PC-9 (cell line): ENCODE measurements around the gene PDIA6. TPM values are rescaled to one million over a fixed set of nuclear protein-coding genes. Genes with fewer than 3 reads are reported as not detected.

ENCODE experiments used
- BruUV-seq: library from RNA; stranded (reverse); fragments of 400-500 nt; replicated peaks from 2 replicates; lab custom pipeline; 2021; lab: Mats Ljungman, UMichigan
- CTCF ChIA-PET: fragments of 300-600 bp; sonication (Branson Sonifier 250); formaldehyde crosslinking; loops from one replicate; lab custom pipeline; 2022; ENCODE audit warnings: antibody characterized with exemption; lab: Charles Lee
- POLR2A ChIA-PET: fragments of 300-600 bp; sonication (Branson Sonifier 250); formaldehyde crosslinking; loops from one replicate; lab custom pipeline; 2022; ENCODE audit warnings: antibody characterized with exemption; ENCODE audit not compliant: unreplicated experiment; lab: Charles Lee
- DNase-seq, 2 experiments: peaks; one replicate each; pipeline versions ENCODE4 v3.0.0 to v3.0.0-alpha.2; 2015 to 2022; ENCODE audit warnings: mixed read lengths in 1 of 2
- H2AFZ ChIP-seq: fragments of 200-600 bp; sonication (generic); 2 replicates; pipeline ENCODE4 v1.8.1; 2017; ENCODE audit warnings: antibody characterized with exemption
- H3F3A ChIP-seq: fragments of 200-600 bp; sonication (generic); 2 replicates; pipeline ENCODE4 v1.8.1; 2017; ENCODE audit warnings: antibody characterized with exemption, mild to moderate bottlenecking, low read depth; ENCODE audit not compliant: insufficient read depth
- H3K27ac ChIP-seq: fragments of 200-600 bp; sonication (generic); 2 replicates; pipeline ENCODE4 v1.6.1; 2016; ENCODE audit warnings: mixed run types
- H3K27me3 ChIP-seq: fragments of 200-600 bp; sonication (generic); 2 replicates; pipeline ENCODE4 v1.6.1; 2016; ENCODE audit warnings: low read depth, mixed run types; ENCODE audit not compliant: insufficient read depth
- H3K36me3 ChIP-seq: fragments of 200-600 bp; sonication (generic); 2 replicates; pipeline ENCODE4 v1.6.1; 2016; ENCODE audit warnings: low read depth, mixed run types
- H3K4me1 ChIP-seq: fragments of 200-600 bp; sonication (generic); replicated peaks from 2 replicates; pipeline ENCODE4 v1.6.1; 2016; ENCODE audit warnings: mixed run types; ENCODE audit not compliant: insufficient read depth
- H3K4me2 ChIP-seq: fragments of 200-600 bp; sonication (generic); 2 replicates; pipeline ENCODE4 v1.6.1; 2017; ENCODE audit warnings: mixed run types
- H3K4me3 ChIP-seq: fragments of 200-600 bp; sonication (generic); 2 replicates; pipeline ENCODE4 v1.6.1; 2016; ENCODE audit warnings: mixed run types
- H3K79me2 ChIP-seq: fragments of 200-600 bp; sonication (generic); 2 replicates; pipeline ENCODE4 v1.6.1; 2017; ENCODE audit warnings: low read depth, mixed run types
- H3K9me2 ChIP-seq: fragments of 200-600 bp; sonication (generic); 2 replicates; pipeline ENCODE4 v1.8.1; 2017; ENCODE audit warnings: mild to moderate bottlenecking; ENCODE audit not compliant: insufficient read depth
- H3K9me3 ChIP-seq: fragments of 200-600 bp; sonication (generic); 2 replicates; pipeline ENCODE4 v1.8.1; 2016; ENCODE audit warnings: low read depth; ENCODE audit not compliant: insufficient read depth
- H4K20me1 ChIP-seq: fragments of 200-600 bp; sonication (generic); 2 replicates; pipeline ENCODE4 v1.8.1; 2017; ENCODE audit not compliant: insufficient read depth
- CTCF ChIP-seq: fragments of 200-600 bp; sonication (generic); conservative IDR thresholded peaks from 2 replicates; pipeline ENCODE4 v1.6.1; 2017; ENCODE audit warnings: mixed run types, antibody characterized with exemption, mild to moderate bottlenecking, moderate library complexity
- EZH2 ChIP-seq: fragments of 200-600 bp; sonication (generic); IDR thresholded peaks from 2 replicates; pipeline ENCODE4 v1.8.0; 2017; ENCODE audit warnings: antibody characterized with exemption, low read depth
- intact Hi-C: fragments of 100-400 bp; cut with micrococcal nuclease; formaldehyde crosslinking; loops from one replicate; pipeline ENCODE4 v1.10.0; 2022; ENCODE audit not compliant: unreplicated experiment
- total RNA-seq: library from RNA; stranded (reverse); gene quantifications from 2 replicates; pipeline ENCODE4 v1.2.3, GENCODE V29; 2021

PDIA6 gene
- total RNA-seq, 1 experiment from 2014 or later, result 170 TPM

GRCh38 chr2:10796703-10797102, 15.9 kb downstream of the PDIA6 start:
- no peak overlapping the region for H2AFZ ChIP-seq
- H3K9me3 ChIP-seq, result no peaks in the 10 kb centered on the region
- no peak overlapping the region for H3K4me2 ChIP-seq
- no peaks in the 10 kb centered on the region for H3K4me1 ChIP-seq
- H3F3A ChIP-seq, result peaks cover 18% of the 10 kb centered on the region; the same call in 1 of the 2 replicates
- CTCF ChIA-PET, result no interaction called here
- no peak for DNase-seq
- peaks cover 46% of the 10 kb centered on the region for H3K79me2 ChIP-seq
- intact Hi-C loops, result no loop called here
- H4K20me1 ChIP-seq, result peaks cover 64% of the 10 kb centered on the region
- no peak overlapping the region for H3K27ac ChIP-seq
- H3K27me3 ChIP-seq, result no peaks in the 10 kb centered on the region
- H3K4me3 ChIP-seq, result no peak overlapping the region
- H3K36me3 ChIP-seq, result peaks cover 53% of the 10 kb centered on the region
- no peak for TF ChIP-seq EZH2
- TF ChIP-seq CTCF, result no peak
- no TSS peak for BruUV-seq
- POLR2A ChIA-PET, result no interaction called here
- no peaks in the 10 kb centered on the region for H3K9me2 ChIP-seq

DNA sequence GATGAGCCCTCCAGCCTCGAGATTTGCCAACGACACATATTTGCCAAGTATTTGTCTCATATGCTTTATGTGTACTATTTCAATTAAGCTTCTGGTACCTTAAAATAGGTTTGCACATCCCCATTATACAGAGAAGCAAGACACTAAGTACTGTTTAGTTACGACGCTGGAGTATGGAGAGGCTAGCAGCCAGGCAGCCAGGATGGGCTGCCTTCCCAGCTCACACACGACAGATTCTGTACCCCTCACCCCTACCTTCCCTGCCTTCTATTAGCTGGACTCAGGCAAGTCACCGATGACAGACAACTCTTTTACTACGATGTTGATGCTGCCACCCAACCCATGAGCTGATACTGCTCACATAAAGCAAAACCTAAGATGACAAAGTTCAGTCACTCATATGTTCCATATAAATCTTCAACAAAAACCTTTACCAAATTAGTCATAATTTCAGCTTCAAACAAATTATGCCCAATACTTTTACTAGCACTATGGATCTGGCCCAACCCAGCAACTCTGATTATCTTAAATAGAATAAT, 17.0 kb downstream of the PDIA6 start:
- Histone ChIP-seq H3K36me3 (peaks cover 49% of the 10 kb centered on the region), H3K27ac (no peak overlapping the region), H3K27me3 (no peaks in the 10 kb centered on the region), H3K9me3 (no peaks in the 10 kb centered on the region), H3K4me2 (no peak overlapping the region), H4K20me1 (peaks cover 61% of the 10 kb centered on the region), H2AFZ (no peak overlapping the region), H3K4me1 (no peaks in the 10 kb centered on the region), H3K79me2 (peaks cover 36% of the 10 kb centered on the region), H3K9me2 (no peaks in the 10 kb centered on the region), H3F3A (peaks cover 9% of the 10 kb centered on the region; the same call in 1 of the 2 replicates), H3K4me3 (no peak overlapping the region)
- DNase-seq, result no peak
- ChIA-PET POLR2A (no interaction called here), CTCF (no interaction called here)
- intact Hi-C loops, result no loop called here
- no peak for TF ChIP-seq EZH2
- no peak for TF ChIP-seq CTCF
- no TSS peak for BruUV-seq

GRCh38 chr2:10794876-10795275, 17.7 kb downstream of the PDIA6 start:
- peaks cover 32% of the 10 kb centered on the region for H3K79me2 ChIP-seq
- TF ChIP-seq CTCF (no peak), EZH2 (no peak)
- ChIA-PET CTCF (no interaction called here), POLR2A (no interaction called here)
- H3K36me3 ChIP-seq, result peaks cover 54% of the 10 kb centered on the region
- H4K20me1 ChIP-seq, result peaks cover 56% of the 10 kb centered on the region
- H2AFZ ChIP-seq, result no peak overlapping the region
- no peak for DNase-seq
- H3K27me3 ChIP-seq, result no peaks in the 10 kb centered on the region
- intact Hi-C loops, result loop anchor here (5.0 kb wide), 1 partner anchor 88 kb away; no protein-coding TSS in a partner anchor
- H3K9me2 ChIP-seq, result no peaks in the 10 kb centered on the region
- H3F3A ChIP-seq, result peaks cover 9% of the 10 kb centered on the region; the same call in 1 of the 2 replicates
- H3K4me1 ChIP-seq, result no peaks in the 10 kb centered on the region
- no peaks in the 10 kb centered on the region for H3K9me3 ChIP-seq
- no peak overlapping the region for H3K27ac ChIP-seq
- no TSS peak for BruUV-seq
- no peak overlapping the region for H3K4me2 ChIP-seq
- H3K4me3 ChIP-seq, result no peak overlapping the region
